MM.1S (cell line): ENCODE measurements around the gene ANXA7.

Source experiments
- DNase-seq: peaks from one replicate; pipeline ENCODE4 v3.0.0-alpha.2; 2015
- H2AFZ ChIP-seq: fragments of 300-600 bp; sonication (generic); 2 replicates; pipeline ENCODE4 v1.6.0; 2016; ENCODE audit warnings: antibody characterized with exemption, low read length
- H3F3A ChIP-seq: fragments of 300-600 bp; sonication (generic); 2 replicates; pipeline ENCODE4 v1.6.1; 2016; ENCODE audit warnings: mild to moderate bottlenecking, antibody characterized with exemption, low read length, moderate library complexity, mixed read lengths; ENCODE audit not compliant: insufficient read depth
- H3K27ac ChIP-seq: fragments of 300-600 bp; sonication (generic); 2 replicates; pipeline ENCODE4 v1.5.1; 2016; ENCODE audit warnings: mild to moderate bottlenecking, low read length
- H3K27me3 ChIP-seq: fragments of 300-600 bp; sonication (generic); replicated peaks from 2 replicates; pipeline ENCODE4 v1.6.0; 2016; ENCODE audit warnings: low read length; ENCODE audit not compliant: insufficient read depth
- H3K36me3 ChIP-seq: fragments of 300-600 bp; sonication (generic); replicated peaks from 2 replicates; pipeline ENCODE4 v1.6.1; 2016; ENCODE audit warnings: mild to moderate bottlenecking, low read length, mixed read lengths; ENCODE audit not compliant: insufficient read depth
- H3K4me1 ChIP-seq: fragments of 300-600 bp; sonication (generic); 2 replicates; pipeline ENCODE4 v1.6.1; 2016; ENCODE audit warnings: low read length, mixed read lengths
- H3K4me2 ChIP-seq: fragments of 300-600 bp; sonication (generic); 2 replicates; pipeline ENCODE4 v1.6.0; 2016; ENCODE audit warnings: low read depth, low read length
- H3K4me3 ChIP-seq: fragments of 300-600 bp; sonication (generic); 2 replicates; pipeline ENCODE4 v1.5.1; 2016; ENCODE audit warnings: low read length, mixed read lengths
- H3K79me2 ChIP-seq: fragments of 300-600 bp; sonication (generic); 2 replicates; pipeline ENCODE4 v1.6.1; 2016; ENCODE audit warnings: mixed run types, low read length, mixed read lengths
- H3K9ac ChIP-seq: fragments of 300-600 bp; sonication (generic); 2 replicates; pipeline ENCODE4 v1.6.1; 2016; ENCODE audit warnings: low read length, mixed read lengths
- H3K9me2 ChIP-seq: fragments of 300-600 bp; sonication (generic); replicated peaks from 2 replicates; pipeline ENCODE4 v1.6.1; 2016; ENCODE audit warnings: mild to moderate bottlenecking, low read length, mixed read lengths; ENCODE audit not compliant: insufficient read depth
- H3K9me3 ChIP-seq: fragments of 300-600 bp; sonication (generic); replicated peaks from 2 replicates; pipeline ENCODE4 v1.6.1; 2016; ENCODE audit warnings: mild to moderate bottlenecking, low read length, mixed read lengths; ENCODE audit not compliant: insufficient read depth
- H4K20me1 ChIP-seq: fragments of 300-600 bp; sonication (generic); 2 replicates; pipeline ENCODE4 v1.6.1; 2016; ENCODE audit warnings: mild to moderate bottlenecking, low read length, moderate library complexity, mixed read lengths; ENCODE audit not compliant: insufficient read depth
- CTCF ChIP-seq: fragments of 300-600 bp; sonication (generic); IDR thresholded peaks from 2 replicates; pipeline ENCODE4 v1.5.1; 2016; ENCODE audit warnings: antibody characterized with exemption, low read length, mixed read lengths
- EZH2 ChIP-seq: fragments of 300-600 bp; sonication (generic); optimal IDR thresholded peaks from 2 replicates; pipeline ENCODE3; 2017; ENCODE audit warnings: low read depth, mild to moderate bottlenecking, antibody characterized with exemption, low read length, mixed read lengths
- EZH2phosphoT487 ChIP-seq: fragments of 300-600 bp; sonication (generic); IDR thresholded peaks from 2 replicates; pipeline ENCODE4 v1.6.1; 2018; ENCODE audit warnings: antibody characterized with exemption, low read length

ANXA7 gene

DNA sequence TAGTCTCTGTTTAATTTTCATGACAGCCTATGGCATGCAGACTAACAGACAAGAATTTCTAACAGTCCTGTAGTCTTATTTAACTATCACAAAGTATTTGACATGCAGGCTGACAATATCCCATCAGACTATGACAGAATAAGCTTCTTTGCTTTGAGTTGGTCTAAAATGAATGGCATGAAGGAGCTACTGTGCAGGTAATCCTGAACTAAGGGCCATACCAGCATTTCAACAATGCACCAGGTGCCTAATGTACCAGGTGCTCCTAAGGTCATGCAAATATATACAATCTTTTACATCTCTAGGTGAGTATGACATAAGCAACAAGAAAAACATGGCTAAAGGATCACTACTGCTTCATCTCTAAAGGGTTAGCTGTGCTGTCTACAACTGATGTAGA lies 33.1 kb upstream of the ANXA7 start:
- Histone ChIP-seq H2AFZ (no peak overlapping the region), H3F3A (no peaks in the 10 kb centered on the region), H3K27me3 (no peaks in the 10 kb centered on the region), H4K20me1 (no peaks in the 10 kb centered on the region), H3K4me1 (no peaks in the 10 kb centered on the region), H3K36me3 (no peaks in the 10 kb centered on the region), H3K9ac (no peak overlapping the region), H3K27ac (no peak overlapping the region), H3K9me2 (no peaks in the 10 kb centered on the region), H3K79me2 (no peaks in the 10 kb centered on the region), H3K9me3 (no peaks in the 10 kb centered on the region), H3K4me3 (no peak overlapping the region), H3K4me2 (no peak overlapping the region)
- no peak for TF ChIP-seq EZH2phosphoT487
- no peak for TF ChIP-seq CTCF
- no peak for TF ChIP-seq EZH2
- no peak for DNase-seq

GRCh38 chr10:73444457-73444856 lies 30.6 kb upstream of the ANXA7 start:
- no peak overlapping the region for H3K27ac ChIP-seq
- no peaks in the 10 kb centered on the region for H4K20me1 ChIP-seq
- H3K4me1 ChIP-seq = no peaks in the 10 kb centered on the region
- H3K4me2 ChIP-seq = no peak overlapping the region
- no peak for DNase-seq
- H3K9me3 ChIP-seq = no peaks in the 10 kb centered on the region
- H2AFZ ChIP-seq = no peak overlapping the region
- no peak overlapping the region for H3K4me3 ChIP-seq
- no peak overlapping the region for H3K9ac ChIP-seq
- H3F3A ChIP-seq = no peaks in the 10 kb centered on the region
- TF ChIP-seq EZH2 (no peak), CTCF (no peak), EZH2phosphoT487 (no peak)
- H3K79me2 ChIP-seq = no peaks in the 10 kb centered on the region
- no peaks in the 10 kb centered on the region for H3K27me3 ChIP-seq
- no peaks in the 10 kb centered on the region; the same call in 1 of the 2 replicates for H3K36me3 ChIP-seq
- H3K9me2 ChIP-seq = no peaks in the 10 kb centered on the region

- no peak for DNase-seq
These were observed 25.9 kb upstream of the ANXA7 start for GRCh38 chr10:73439605-73440312.

More at GRCh38 chr10:73439605-73440312, 25.9 kb upstream of the ANXA7 start:
- Histone ChIP-seq H3K9me3 (no peaks in the 10 kb centered on the region), H3K9me2 (no peaks in the 10 kb centered on the region), H3K9ac (no peak overlapping the region), H3K4me3 (no peak overlapping the region), H3K36me3 (no peaks in the 10 kb centered on the region; the same call in 1 of the 2 replicates), H3K79me2 (no peaks in the 10 kb centered on the region), H3K27ac (no peak overlapping the region), H3K27me3 (no peaks in the 10 kb centered on the region), H2AFZ (no peak overlapping the region), H3K4me1 (no peaks in the 10 kb centered on the region), H3F3A (no peaks in the 10 kb centered on the region), H3K4me2 (no peak overlapping the region), H4K20me1 (no peaks in the 10 kb centered on the region)
- TF ChIP-seq CTCF (no peak), EZH2 (no peak), EZH2phosphoT487 (no peak)
